Measurements from ENCODE around the gene RHD.
"Not testable (repeated sequence)": the region's sequence is repeated elsewhere in the genome, so short reads cannot be mapped to it uniquely, and the experiment has no call there.

The RHD gene

DNA sequence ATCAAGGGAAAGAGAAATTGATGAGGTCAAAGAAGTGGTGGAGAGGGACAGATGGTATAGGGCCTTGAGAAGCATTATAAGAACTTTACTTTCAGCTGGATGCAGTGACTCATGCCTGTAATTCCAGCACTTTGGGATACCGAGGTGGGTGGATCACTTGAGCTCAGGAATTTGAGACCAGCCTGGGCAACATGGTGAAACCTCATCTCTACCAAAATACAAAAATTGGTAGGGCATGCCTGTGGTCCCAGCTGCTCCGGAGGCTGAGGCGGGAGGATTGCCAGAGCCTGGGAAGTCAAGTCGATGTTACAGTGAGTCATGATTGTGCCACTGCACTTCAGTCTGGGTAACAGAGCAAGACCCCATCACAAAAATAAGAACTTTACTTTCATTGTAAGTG lies 71.6 kb downstream of the RHD start:
- Histone ChIP-seq H3K4me1 (ENCODE audit: control insufficient read depth, insufficient read depth, low read length) (peaks cover 3% of the 10 kb centered on the region), H3K27me3 (ENCODE audit: control insufficient read depth, insufficient read depth, low read length) (no peaks in the 10 kb centered on the region), H3K9me3 (ENCODE audit: control insufficient read depth, insufficient read depth, low read length) (no peaks in the 10 kb centered on the region), H3K4me3 (ENCODE audit: low read depth, low read length) (no peak overlapping the region), H3K36me3 (ENCODE audit: control insufficient read depth, insufficient read depth, low read length) (peaks cover 5% of the 10 kb centered on the region), H3K9ac (ENCODE audit: low read depth, low read length) (no peak overlapping the region)

DNA sequence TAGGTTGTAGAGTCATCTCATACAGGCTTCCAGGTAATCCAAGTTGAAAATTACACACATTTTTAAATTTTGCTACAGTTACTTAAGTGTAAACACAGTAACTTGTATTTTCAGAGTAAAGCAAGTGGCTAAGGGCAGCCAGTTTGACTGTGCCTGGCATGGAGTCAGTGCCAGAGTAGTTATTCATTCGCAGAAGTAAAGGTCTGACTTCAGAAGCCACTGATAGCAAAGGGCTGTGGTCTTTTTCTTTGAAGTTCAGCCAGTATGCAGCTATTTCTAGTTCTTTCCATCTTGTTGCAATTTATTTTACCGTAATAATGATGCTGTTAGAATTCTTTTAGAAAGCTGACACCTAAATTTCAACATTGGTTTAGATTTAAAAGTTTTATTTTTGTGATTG lies 75.2 kb downstream of the RHD start:
- no peaks in the 10 kb centered on the region for H3K4me1 ChIP-seq (ENCODE audit: control insufficient read depth, insufficient read depth, low read length)
- H3K9me3 ChIP-seq (ENCODE audit: control insufficient read depth, insufficient read depth, low read length): no peaks in the 10 kb centered on the region
- H3K36me3 ChIP-seq (ENCODE audit: control insufficient read depth, insufficient read depth, low read length): peaks cover 5% of the 10 kb centered on the region
- no peak overlapping the region for H3K4me3 ChIP-seq (ENCODE audit: low read depth, low read length)
- H3K27me3 ChIP-seq (ENCODE audit: control insufficient read depth, insufficient read depth, low read length): no peaks in the 10 kb centered on the region
- no peak overlapping the region for H3K9ac ChIP-seq (ENCODE audit: low read depth, low read length)

DNA sequence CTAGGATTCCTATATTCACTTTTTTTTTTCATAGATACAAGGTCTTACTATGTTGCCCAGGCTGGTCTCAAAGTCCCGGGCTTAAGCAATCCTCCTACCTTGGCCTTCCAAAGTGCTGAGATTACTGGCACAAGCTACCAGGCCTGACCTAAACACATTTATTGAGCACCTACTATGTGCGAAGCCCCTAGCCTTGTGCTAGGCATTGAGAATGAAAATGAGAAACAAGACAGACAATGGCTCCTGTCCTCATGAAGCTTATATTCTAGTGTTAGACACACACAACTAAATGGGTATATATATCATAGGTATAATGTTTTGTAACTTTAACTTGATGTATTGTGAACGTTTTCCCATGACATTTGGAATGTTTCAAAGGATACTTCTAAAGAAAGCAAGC lies 77.3 kb downstream of the RHD start:
- Histone ChIP-seq H3K9ac (ENCODE audit: low read depth, low read length) (no peak overlapping the region), H3K4me1 (ENCODE audit: control insufficient read depth, insufficient read depth, low read length) (no peaks in the 10 kb centered on the region), H3K27me3 (ENCODE audit: control insufficient read depth, insufficient read depth, low read length) (no peaks in the 10 kb centered on the region), H3K4me3 (ENCODE audit: low read depth, low read length) (no peak overlapping the region), H3K9me3 (ENCODE audit: control insufficient read depth, insufficient read depth, low read length) (no peaks in the 10 kb centered on the region), H3K36me3 (ENCODE audit: control insufficient read depth, insufficient read depth, low read length) (peaks cover 10% of the 10 kb centered on the region)

DNA sequence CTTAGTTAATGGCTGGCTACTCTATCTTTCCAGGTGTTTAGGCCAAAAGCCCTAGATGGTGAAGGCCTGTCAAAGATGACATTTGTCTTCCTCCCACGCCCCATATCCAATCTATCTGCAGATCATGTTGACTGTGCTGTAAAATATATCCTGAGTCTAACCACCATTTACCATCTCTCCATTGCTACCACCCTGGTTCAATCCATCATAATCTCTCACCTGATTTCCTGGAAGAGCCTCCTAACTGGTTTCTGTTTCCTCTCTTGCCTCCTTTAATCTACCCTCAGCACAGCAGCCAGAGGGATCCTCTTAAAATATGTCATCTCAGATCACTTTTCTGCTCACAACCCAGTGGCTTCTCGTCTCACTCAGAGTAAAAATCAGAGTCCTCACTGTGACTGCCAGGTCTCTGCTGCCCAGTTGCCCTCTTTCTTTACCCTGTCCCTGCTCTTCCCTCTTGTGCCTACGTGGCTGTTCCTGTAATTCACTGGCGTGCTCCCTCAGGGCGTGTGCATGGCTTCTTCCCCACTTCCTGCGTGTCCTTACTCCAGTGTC lies 83.6 kb downstream of the RHD start:
- Histone ChIP-seq H3K9me3 (ENCODE audit: control insufficient read depth, insufficient read depth, low read length) (no peaks in the 10 kb centered on the region), H3K27me3 (ENCODE audit: control insufficient read depth, insufficient read depth, low read length) (no peaks in the 10 kb centered on the region), H3K4me3 (ENCODE audit: low read depth, low read length) (no peak overlapping the region), H3K36me3 (ENCODE audit: control insufficient read depth, insufficient read depth, low read length) (peaks cover 14% of the 10 kb centered on the region), H3K9ac (ENCODE audit: low read depth, low read length) (no peak overlapping the region), H3K4me1 (ENCODE audit: control insufficient read depth, insufficient read depth, low read length) (no peaks in the 10 kb centered on the region)

DNA sequence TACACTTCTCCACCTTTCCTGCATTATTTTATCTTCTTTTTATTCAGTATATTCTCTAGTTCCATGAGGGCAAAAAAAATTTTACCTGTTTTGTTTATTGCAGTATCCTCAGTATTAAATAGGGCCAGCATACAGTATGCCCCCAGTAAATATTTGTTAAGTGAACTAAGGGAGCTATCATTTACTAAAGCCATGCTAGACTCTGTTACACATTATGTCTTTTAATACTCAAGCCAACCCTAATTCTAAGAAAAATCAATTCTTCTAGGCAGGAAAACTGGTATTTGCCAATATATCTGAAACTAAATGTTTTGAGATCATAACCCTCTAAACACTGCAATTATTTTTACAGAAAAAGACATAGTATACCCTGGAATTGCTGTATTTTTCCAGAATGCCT lies 84.1 kb downstream of the RHD start:
- Histone ChIP-seq H3K4me1 (ENCODE audit: control insufficient read depth, insufficient read depth, low read length) (no peaks in the 10 kb centered on the region), H3K9me3 (ENCODE audit: control insufficient read depth, insufficient read depth, low read length) (no peaks in the 10 kb centered on the region), H3K4me3 (ENCODE audit: low read depth, low read length) (no peak overlapping the region), H3K9ac (ENCODE audit: low read depth, low read length) (no peak overlapping the region), H3K27me3 (ENCODE audit: control insufficient read depth, insufficient read depth, low read length) (no peaks in the 10 kb centered on the region), H3K36me3 (ENCODE audit: control insufficient read depth, insufficient read depth, low read length) (peaks cover 18% of the 10 kb centered on the region)

DNA sequence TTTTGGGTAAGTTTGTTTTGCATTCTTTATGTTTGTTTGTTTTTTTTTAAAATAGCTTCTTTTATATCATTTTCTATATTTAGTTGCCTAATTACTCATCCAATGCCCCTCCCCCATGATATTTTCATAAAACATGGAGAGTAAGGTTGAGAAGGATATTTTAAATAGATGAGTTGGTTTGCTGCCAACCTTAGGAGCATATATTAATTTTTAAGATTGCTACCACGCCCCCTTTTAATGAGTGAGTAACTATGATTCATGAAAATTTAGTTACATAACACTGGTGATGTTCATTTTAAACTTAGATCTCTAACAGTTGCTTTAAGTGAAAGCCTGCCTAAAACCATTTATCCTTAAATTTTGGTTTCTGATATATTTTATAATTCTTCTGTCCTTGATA lies 84.5 kb downstream of the RHD start:
- H3K4me3 ChIP-seq (ENCODE audit: low read depth, low read length): no peak overlapping the region
- H3K27me3 ChIP-seq (ENCODE audit: control insufficient read depth, insufficient read depth, low read length): no peaks in the 10 kb centered on the region
- H3K9ac ChIP-seq (ENCODE audit: low read depth, low read length): no peak overlapping the region
- peaks cover 19% of the 10 kb centered on the region for H3K36me3 ChIP-seq (ENCODE audit: control insufficient read depth, insufficient read depth, low read length)
- no peaks in the 10 kb centered on the region for H3K4me1 ChIP-seq (ENCODE audit: control insufficient read depth, insufficient read depth, low read length)
- no peaks in the 10 kb centered on the region for H3K9me3 ChIP-seq (ENCODE audit: control insufficient read depth, insufficient read depth, low read length)

DNA sequence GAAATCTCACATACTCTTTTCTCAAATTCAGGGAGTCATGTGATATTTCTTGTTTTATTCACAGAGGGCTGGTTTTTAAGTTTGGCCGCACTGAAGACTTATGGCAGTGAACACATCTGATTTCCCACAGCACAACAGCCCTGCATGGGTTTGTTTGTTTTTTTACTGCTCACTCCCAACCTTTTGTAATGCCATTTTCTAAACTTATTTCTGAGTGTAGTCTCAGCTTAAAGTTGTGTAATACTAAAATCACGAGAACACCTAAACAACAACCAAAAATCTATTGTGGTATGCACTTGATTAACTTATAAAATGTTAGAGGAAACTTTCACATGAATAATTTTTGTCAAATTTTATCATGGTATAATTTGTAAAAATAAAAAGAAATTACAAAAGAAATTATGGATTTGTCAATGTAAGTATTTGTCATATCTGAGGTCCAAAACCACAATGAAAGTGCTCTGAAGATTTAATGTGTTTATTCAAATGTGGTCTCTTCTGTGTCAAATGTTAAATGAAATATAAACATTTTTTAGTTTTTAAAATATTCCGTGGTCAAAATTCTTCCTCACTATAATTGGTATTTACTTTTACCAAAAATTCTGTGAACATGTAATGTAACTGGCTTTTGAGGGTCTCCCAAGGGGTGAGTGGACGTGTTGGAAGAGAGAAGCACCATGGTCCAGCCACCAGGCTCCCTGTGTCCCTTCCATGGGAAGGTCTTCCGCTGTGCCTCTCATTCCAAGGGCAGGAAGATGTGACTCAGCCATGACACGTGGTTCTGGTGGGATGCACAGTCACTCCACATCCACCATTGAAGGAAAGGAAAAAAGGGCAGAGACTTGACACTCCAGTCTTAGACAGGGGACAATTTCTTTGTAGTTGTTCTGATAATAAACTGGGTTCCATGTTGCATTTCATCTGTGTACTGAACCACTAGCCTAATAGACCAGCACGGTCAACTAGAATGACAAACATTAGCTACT lies 88.6 kb downstream of the RHD start:
- H3K4me3 ChIP-seq (ENCODE audit: low read depth, low read length): no peak overlapping the region
- no peaks in the 10 kb centered on the region for H3K9me3 ChIP-seq (ENCODE audit: control insufficient read depth, insufficient read depth, low read length)
- no peaks in the 10 kb centered on the region for H3K4me1 ChIP-seq (ENCODE audit: control insufficient read depth, insufficient read depth, low read length)
- H3K27me3 ChIP-seq (ENCODE audit: control insufficient read depth, insufficient read depth, low read length): no peaks in the 10 kb centered on the region
- H3K36me3 ChIP-seq (ENCODE audit: control insufficient read depth, insufficient read depth, low read length): peaks cover 8% of the 10 kb centered on the region
- H3K9ac ChIP-seq (ENCODE audit: low read depth, low read length): no peak overlapping the region

DNA sequence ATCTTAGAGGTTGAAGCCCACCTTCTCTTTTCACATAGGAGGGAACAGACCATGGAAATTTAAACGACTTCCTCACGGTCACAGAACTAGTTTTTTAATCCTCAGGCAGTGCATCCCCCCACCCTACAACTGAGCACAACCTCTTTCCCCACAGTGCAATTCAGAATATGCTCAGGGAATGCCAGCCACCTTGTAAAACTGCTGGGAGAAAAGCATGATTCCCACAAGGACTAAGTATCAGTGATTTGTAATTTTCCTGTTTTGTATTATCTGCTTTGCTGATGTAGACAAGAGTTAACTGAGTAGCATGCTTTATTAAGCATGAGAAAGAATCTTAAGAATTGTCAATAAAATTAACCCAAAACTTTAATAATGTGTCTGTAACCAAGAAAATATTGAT lies 89.6 kb downstream of the RHD start:
- Histone ChIP-seq H3K4me1 (ENCODE audit: control insufficient read depth, insufficient read depth, low read length) (no peaks in the 10 kb centered on the region), H3K9me3 (ENCODE audit: control insufficient read depth, insufficient read depth, low read length) (no peaks in the 10 kb centered on the region), H3K9ac (ENCODE audit: low read depth, low read length) (no peak overlapping the region), H3K36me3 (ENCODE audit: control insufficient read depth, insufficient read depth, low read length) (peaks cover 8% of the 10 kb centered on the region), H3K27me3 (ENCODE audit: control insufficient read depth, insufficient read depth, low read length) (no peaks in the 10 kb centered on the region), H3K4me3 (ENCODE audit: low read depth, low read length) (no peak overlapping the region)

DNA sequence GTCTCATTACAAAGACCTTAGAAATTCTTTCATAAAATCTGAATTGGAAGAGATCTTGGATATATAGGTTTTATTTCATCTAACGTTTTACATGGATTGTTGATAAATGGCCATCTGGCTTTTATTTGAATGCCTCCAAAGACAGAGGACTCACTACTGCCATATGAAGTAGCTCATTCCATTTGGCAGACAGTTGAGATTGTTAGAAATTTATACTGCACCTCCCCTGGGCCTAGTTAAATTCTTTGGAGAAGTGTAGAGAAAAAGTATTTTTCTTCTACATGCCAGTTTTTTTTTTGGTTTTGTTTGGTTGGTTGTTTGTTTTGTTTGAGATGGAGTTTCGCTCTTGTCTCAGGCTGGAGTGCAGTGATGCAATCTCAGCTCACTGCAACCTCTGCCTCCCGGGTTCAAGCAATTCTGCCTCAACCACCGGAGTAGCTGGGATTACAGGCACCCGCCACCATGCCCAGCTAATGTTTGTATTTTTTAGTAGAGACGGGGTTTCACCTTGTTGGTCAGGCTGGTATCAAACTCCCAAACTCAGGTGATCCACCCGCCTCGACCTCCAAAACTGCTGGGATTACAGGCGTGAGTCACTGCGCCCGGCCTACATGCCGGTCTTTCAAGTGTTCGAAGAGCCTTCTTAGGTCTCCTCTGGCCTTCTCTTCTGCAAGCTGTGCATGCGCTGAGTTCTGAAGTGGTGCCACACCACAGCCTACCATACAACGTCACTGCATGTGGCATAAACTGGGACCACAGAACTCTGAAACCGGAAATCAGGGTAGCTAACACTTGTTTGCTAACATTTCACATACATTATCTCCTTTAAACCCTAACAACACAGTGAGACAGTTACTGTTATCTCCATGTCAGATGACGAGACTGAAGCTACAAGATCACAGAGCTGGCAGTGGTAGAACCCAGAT lies 90.6 kb downstream of the RHD start:
- H3K9ac ChIP-seq (ENCODE audit: low read depth, low read length); H3K4me1 ChIP-seq (ENCODE audit: control insufficient read depth, insufficient read depth, low read length); H3K9me3 ChIP-seq (ENCODE audit: control insufficient read depth, insufficient read depth, low read length); H3K36me3 ChIP-seq (ENCODE audit: control insufficient read depth, insufficient read depth, low read length); H3K4me3 ChIP-seq (ENCODE audit: low read depth, low read length); H3K27me3 ChIP-seq (ENCODE audit: control insufficient read depth, insufficient read depth, low read length): not testable (repeated sequence)

DNA sequence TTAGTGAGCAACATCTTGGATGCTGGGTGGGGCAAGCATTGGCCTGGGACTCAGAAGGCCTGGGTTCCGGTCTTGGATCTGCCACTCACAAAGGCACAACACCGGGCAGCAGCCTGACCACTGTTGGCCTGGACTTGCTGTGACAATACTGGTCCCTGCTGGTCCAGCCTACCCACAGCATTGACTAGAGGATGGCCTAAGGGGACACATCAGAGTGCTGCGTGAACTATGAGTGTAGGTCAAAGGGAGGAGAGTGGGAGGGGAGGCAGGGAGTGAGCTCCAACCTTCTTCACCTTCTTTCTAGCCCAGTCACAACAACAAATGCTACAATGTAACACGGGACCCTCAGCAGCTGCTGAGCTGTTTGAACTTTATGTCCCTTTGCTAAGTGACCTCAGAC lies 96.9 kb downstream of the RHD start:
- no peaks in the 10 kb centered on the region for H3K36me3 ChIP-seq (ENCODE audit: control insufficient read depth, insufficient read depth, low read length)
- H3K27me3 ChIP-seq (ENCODE audit: control insufficient read depth, insufficient read depth, low read length): no peaks in the 10 kb centered on the region
- peaks cover 3% of the 10 kb centered on the region for H3K4me1 ChIP-seq (ENCODE audit: control insufficient read depth, insufficient read depth, low read length)
- no peak overlapping the region for H3K4me3 ChIP-seq (ENCODE audit: low read depth, low read length)
- H3K9me3 ChIP-seq (ENCODE audit: control insufficient read depth, insufficient read depth, low read length): no peaks in the 10 kb centered on the region
- no peak overlapping the region for H3K9ac ChIP-seq (ENCODE audit: low read depth, low read length)

DNA sequence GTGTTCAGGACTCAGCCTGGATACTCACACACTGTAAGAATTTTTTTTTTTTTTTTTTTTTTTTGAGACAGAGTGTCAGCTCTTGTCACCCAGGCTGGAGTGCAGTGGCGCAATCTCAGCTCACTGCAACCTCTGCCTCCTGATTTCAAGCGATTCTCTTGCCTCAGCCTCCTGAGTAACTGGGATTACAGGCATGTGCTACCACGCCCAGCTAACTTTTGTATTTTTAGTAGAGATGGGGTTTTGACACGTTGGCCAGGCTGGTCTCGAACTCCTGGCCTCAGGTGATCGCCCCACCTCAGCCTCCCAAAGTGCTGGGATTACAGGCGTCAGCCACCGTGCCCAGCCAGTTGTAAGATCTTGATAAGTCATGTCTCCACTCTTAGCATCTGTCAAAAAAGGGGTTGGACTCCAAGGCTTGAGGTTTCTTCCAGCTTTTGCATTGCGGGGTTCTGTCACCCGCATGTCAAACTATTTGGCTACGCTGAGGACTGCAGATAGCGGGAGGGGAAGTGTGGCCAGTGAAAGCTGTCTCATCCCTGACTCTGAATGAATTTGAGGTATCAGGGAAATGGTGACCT lies 97.5 kb downstream of the RHD start:
- H3K4me1 ChIP-seq (ENCODE audit: control insufficient read depth, insufficient read depth, low read length); H3K9me3 ChIP-seq (ENCODE audit: control insufficient read depth, insufficient read depth, low read length); H3K27me3 ChIP-seq (ENCODE audit: control insufficient read depth, insufficient read depth, low read length); H3K4me3 ChIP-seq (ENCODE audit: low read depth, low read length); H3K9ac ChIP-seq (ENCODE audit: low read depth, low read length); H3K36me3 ChIP-seq (ENCODE audit: control insufficient read depth, insufficient read depth, low read length): not testable (repeated sequence)
